HG03439 (cell line): Measurements from ENCODE around the gene QPRT.
"Not testable (repeated sequence)": the region's sequence is repeated elsewhere in the genome, so short reads cannot be mapped to it uniquely, and the experiment has no call there.

Source experiments
- ATAC-seq: cut with Tn5 transposase; IDR thresholded peaks from one replicate; pipeline ENCODE4 v1.9.1; 2021; ENCODE audit warnings: mild to moderate bottlenecking, moderate library complexity; ENCODE audit not compliant: unreplicated experiment

Gene QPRT

DNA sequence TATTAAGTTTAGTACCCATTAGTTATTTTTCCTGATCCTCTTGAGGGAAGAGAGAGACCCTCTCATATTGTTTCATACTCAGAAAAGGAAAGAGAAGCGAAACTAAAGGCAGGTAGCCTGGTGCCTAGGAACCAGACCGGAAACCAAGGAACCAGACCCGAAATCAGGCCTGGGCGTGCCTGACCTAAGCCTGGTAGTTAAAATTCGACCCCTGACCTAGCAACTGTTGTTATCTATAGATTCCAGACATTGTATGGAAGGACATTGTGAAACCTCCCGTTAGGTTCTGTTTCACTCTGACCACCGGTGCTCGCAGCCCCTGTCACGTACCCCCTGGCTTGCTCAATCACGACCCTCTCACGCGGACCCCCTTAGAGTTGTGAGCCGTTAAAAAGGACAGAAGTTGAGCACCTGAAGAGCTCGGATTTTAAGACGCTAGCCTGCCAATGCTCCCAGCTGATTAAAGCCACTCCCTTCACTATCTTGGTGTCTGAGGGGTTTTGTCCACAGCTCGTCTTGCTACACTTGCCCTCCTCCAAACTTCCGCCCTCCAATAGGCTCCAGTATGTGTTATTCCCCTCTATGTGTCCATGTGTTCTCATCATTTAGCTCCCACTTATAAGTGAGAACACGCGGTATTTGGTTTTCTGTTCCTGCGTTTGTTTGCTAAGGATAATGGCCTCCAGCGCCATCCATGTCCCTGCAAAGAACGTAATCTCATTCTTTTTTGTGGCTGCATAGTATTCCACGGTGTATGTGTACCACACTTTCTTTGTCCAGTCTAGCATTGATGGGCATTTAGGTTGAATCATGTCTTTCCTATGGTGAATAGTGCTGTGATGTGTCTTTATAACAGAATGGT is 10.7 kb downstream of the QPRT start:
- not testable (repeated sequence) for ATAC-seq

DNA sequence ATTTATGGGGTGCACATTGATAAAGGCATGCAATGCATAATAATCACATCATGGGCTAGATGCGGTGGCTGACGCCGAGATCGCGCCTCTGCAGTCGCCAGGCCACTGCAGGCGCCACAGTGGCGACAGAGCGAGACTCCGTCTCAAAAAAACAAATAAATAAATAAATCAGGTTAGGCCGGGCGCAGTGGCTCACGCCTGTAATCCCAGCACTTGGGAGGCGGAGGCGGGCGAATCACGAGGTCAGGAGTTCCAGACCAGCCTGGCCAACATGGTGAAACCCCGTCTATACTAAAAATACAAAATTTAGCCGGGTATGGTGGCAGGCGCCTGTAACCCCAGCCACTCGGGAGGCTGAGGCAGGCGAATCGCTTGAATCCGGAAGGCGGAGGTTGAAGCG is 13.6 kb downstream of the QPRT start:
- not testable (repeated sequence) for ATAC-seq

DNA sequence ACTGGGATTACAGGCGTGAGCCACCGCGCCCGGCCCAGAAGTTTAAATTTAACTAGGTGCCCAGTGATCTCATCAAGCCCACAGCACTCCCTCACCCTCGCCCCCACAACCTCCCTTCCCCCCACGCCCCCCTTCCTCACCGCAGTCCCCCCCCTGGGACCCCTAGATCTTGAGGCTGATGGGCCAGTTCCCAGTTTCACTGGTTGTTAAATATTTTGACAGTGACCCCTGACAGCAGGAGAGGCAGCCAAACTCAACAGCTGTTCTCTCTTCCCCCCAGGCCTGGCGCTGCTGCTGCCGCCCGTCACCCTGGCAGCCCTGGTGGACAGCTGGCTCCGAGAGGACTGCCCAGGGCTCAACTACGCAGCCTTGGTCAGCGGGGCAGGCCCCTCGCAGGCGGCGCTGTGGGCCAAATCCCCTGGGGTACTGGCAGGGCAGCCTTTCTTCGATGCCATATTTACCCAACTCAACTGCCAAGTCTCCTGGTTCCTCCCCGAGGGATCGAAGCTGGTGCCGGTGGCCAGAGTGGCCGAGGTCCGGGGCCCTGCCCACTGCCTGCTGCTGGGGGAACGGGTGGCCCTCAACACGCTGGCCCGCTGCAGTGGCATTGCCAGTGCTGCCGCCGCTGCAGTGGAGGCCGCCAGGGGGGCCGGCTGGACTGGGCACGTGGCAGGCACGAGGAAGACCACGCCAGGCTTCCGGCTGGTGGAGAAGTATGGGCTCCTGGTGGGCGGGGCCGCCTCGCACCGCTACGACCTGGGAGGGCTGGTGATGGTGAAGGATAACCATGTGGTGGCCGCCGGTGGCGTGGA is 15.6 kb downstream of the QPRT start:
- no peak for ATAC-seq

DNA sequence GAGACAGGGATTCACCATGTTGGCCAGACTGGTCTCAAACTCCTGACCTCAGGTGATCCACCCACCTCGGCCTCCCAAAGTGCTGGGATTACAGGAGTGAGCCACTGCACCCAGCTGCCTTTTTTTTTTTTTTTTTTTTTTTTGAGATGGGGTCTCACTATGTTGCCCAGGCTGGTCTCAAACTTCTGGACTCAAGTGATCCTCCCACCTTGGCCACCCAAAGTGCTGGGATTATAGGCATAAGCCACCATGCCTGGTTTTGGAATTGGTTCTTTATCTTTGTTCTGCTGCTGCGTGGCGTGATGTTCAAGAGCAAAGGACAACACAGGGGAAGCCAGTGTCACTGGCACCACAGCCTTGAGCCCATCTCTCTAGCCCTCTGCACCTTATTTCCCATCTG is 16.7 kb downstream of the QPRT start:
- ATAC-seq, result not testable (repeated sequence)

DNA sequence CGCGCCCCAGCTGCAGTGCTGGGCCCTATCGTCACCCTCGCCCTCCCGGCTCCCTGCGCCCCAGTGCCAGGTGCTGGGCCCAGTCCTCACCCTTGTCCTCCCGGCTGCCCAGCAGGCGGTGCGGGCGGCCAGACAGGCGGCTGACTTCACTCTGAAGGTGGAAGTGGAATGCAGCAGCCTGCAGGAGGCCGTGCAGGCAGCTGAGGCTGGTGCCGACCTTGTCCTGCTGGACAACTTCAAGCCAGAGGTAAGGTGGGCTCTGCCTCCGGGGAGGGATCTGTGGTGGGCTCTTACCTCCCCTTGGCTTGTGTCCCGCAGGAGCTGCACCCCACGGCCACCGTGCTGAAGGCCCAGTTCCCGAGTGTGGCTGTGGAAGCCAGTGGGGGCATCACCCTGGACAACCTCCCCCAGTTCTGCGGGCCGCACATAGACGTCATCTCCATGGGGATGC is 17.9 kb downstream of the QPRT start:
- ATAC-seq, result no peak

DNA sequence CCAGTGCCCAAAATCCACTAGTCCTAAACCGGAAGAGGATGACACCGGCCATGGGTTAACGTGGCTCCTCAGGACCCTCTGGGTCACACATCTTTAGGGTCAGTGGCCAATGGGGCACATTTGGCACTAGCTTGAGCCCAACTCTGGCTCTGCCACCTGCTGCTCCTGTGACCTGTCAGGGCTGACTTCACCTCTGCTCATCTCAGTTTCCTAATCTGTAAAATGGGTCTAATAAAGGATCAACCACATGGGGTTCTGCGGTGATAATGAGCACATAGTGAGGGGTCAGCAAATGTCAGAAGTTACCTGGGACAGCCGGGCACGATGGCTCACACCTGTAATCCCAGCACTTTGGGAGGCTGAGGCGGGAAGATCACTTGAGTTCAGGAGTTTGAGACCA is 18.4 kb downstream of the QPRT start:
- ATAC-seq, result no peak

DNA sequence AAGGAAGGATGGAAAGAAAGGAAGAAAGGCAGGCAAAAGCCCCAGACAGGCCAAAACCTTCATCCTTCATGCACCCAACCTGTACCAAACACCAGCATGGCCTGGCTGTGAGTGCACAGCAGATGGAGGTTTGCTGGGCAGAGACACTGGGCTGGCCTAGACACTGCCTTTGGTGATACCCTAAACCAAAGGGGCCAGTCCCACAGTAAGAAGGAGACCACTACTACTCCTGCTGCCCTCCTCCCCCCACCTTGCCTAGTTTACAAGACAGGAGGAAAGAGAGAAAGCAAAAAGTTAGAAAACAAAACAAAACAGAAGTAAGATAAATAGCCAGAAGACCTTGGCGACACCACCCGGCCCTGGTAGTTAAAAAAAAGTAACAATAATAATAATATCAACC is 19.1 kb downstream of the QPRT start:
- no peak for ATAC-seq

DNA sequence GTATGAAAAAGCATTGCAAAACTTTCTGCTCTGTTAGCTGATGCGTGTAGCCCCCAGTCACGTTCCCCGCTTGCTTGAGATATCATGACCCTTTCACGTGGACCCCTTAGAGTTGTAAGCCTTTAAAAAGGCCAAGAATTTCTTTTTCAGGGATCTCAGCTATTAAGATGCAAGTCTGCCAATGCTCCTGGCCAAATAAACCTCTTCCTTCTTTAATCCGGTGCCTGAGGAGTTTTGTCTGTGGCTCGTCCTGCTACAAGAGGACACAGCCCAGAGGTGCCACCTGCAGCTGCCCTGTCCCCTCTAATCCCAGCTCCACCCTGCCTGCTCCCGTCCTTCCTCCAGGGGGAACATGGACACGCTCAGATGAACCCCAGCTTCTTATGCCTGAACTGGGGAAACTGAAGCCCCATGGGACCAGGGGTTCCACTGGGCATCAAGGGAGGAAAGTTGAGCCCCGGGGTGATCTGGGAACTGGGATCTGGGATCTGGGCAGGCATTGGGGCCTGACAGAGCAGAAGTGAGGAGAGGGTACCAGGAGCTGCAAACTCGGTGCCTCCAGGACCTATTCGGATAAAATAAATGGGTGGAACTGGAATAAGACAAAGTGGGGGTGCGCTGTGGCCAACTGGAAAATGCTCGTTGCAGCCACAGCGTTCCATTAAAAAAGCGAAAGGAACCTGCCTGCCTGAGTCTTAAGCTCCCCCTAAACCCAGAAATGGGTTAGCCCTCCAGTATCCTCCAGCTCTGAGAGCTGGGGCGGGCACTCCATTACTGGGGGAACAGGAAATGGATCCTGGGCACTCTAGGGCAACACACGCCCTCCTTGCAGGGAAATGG is 19.7 kb downstream of the QPRT start:
- ATAC-seq, result no peak

DNA sequence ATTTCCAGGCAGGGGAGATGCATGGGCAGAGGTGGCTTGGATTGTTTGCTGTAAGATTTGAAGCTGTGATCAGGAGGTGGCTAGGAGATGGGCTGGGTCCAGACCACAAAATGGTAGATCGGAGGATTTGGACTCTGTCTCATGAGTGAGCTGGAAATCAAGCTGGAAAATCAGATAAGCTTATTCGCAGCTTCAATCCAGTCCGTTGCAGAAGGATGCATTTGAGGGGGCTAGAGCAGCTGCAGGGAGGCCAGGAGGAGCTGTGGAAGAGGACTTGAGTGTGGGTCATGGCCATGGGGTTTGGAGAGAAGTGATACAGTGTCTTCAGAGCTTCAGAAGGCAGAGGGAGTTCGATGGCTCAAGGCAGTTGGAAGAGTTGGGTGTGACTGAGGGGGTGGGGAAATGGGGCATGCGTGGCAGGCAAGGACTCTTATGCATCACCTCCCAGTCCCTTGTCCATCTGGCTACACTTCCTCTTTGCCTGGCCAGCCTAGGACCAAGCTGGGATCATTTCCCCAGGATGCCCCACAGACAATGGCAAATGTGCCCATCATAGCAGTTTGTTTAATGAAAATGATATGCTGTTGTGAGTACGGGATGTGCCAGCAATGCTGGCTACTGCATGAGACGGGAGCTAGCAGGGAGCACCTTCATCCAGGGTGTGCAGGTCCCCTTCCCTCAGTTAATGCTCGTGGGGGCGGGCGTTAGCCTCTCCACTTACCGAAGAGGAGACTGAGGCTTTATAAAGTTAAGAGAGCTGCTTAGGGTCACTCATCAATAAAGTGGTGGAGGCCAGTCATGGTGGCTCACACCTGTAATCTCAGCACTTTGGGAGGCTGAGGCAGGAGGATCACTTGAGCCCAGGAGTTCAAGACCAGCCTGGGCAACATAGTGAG is 20.6 kb downstream of the QPRT start:
- no peak for ATAC-seq

DNA sequence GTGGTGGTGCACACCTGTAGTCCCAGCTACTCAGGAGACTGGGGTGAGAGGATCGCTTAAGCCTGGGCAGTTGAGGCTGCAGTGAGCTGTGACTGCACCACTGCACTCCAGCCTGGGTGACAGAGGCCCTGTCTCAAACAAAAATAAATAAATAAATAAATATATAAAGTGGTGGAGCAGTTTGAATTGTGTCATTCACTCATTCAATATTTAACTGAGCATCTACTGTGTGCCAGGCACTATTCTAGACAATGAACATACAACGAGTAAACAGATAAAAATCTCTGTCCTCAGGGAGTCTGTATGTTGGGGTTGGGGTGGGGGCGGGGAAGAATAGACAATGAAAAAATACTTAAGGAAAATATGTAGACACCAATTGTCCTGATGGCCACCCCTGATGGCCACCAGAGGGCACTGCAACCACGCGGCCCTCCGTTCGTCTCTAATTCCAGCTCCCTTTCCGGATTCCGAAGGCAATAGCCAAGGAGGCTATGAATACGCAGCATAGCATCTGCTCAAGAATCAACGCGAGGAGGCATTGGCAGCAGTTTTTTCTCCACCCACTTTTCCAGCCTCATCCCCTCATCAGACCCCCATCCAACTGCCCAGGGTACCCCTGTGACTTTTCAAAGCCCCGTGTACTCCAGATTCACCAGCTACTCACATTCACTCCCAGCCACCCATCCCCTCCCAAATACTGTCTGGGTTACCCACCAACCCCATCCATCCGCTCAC is 21.4 kb downstream of the QPRT start:
- ATAC-seq, result no peak

DNA sequence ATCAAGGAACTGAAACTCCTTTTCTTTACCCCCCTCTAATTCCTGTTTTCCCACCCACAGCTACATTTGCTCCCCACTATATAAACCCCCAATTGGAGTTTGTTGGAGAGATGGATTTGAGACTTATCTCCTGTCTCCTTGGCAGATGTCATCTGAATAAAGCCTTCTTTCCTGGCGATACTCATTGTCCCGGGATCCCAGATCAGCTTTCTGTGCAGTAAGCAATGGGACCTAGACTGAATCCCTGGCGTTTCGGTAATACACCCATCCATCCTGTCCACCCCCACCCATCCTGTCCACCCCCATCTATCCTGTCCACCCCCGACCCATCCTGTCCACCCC is 22.2 kb downstream of the QPRT start:
- no peak for ATAC-seq

DNA sequence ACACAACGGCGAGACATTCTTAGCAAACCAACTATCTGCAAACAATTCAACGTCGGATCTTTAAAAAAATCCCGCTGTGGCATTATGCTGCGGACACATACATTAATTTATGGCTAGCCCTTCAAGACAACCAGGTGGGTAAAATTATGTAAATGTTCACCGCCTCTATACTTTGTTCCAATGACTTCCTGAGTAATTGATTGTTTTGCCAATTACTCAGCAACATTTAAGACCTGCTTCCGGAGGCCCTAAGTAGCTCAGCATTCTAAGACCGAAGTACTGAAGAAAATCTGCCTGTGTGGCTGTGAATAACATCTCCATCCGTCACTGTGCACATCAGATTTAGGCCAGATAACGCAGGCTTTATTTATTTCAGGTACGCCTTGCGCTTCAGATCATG is 23.3 kb downstream of the QPRT start:
- peak; percentile 10 for ATAC-seq

DNA sequence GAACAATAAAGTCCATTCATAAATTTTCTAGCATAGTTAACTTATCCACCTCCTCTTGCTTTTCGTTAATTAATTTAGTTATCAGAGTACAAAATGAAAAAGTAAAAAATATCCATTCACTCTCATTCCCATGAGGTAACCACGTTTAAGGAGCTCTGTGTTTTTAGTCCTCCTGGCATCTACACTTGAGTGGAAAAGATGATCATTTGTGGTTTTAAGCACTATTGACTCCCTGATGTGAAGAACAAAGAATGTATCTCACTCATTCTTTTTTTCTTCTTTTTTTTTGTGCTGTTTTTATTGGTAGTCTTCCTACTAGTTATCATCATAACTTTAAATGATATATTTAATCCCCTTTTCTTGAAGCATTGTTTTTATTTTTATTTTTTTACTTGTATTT is 26.1 kb downstream of the QPRT start:
- no peak for ATAC-seq

DNA sequence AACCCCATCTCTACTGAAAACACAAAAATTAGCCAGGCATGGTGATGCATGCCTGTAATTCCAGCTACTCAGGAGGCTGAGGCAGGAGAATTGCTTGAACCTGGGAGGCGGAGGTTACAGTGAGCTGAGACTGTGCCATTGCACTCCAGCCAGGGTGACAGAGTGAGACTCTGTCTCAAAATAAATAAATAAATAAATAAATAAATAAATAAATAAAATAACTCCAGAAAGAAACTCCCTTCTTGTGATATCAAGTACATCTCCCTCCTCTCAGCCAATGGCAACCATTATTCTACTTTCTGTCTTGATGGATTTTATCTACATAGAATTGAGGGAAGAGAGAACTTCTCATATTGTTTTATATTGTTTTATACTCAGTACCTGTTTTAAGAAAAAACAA is 28.2 kb downstream of the QPRT start:
- not testable (repeated sequence) for ATAC-seq

DNA sequence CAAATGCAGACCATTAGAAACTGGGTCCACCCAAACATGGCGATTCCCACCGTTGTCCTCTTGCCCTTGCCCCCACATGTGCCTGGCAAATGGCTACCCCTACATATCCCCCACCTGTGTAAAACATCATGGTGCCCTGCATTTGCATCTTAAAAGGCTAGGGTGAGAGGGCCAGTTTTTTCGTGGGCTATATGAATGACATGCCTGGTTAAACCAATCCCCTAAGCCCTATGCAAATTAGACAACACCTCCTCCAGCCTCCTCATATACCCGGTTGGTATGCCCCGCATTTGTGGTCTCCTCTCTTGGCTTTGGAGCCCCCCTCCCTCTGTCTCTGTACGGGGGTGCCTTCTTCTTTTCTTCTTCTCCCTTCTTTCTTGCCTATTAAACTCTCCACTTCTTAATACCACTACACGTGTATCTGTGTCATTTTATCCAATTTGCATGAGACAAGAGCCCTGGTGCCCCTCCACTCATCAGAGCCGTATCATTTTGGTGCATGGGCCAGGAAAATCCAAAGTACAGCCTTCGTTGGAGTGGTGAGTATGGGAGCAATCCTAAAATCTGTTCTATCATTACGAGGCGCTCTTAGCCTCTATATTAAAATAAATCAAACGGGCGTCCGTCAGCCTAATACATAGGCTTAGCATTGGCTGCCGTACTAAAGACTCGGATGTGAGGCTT is 30.1 kb downstream of the QPRT start:
- ATAC-seq, result no peak

DNA sequence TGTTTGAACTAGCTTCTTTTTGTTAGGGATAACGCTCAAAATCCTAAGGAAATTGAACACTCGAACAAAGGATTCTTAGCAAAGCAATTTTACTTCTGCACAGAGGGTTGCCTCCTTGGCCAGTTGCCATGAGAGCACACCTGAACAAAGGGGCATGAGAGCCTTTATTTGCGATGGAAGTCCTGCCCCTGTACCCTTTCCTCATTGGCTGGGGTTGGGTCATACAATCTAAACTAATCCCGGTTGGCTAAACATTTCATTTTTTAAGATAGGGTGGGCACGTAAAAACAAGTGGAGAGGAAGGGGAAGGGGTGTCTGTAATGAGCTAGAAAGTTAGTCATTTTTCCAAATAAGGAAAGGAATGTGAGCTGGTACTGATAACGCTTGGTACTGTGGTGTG is 30.7 kb downstream of the QPRT start:
- not testable (repeated sequence) for ATAC-seq

DNA sequence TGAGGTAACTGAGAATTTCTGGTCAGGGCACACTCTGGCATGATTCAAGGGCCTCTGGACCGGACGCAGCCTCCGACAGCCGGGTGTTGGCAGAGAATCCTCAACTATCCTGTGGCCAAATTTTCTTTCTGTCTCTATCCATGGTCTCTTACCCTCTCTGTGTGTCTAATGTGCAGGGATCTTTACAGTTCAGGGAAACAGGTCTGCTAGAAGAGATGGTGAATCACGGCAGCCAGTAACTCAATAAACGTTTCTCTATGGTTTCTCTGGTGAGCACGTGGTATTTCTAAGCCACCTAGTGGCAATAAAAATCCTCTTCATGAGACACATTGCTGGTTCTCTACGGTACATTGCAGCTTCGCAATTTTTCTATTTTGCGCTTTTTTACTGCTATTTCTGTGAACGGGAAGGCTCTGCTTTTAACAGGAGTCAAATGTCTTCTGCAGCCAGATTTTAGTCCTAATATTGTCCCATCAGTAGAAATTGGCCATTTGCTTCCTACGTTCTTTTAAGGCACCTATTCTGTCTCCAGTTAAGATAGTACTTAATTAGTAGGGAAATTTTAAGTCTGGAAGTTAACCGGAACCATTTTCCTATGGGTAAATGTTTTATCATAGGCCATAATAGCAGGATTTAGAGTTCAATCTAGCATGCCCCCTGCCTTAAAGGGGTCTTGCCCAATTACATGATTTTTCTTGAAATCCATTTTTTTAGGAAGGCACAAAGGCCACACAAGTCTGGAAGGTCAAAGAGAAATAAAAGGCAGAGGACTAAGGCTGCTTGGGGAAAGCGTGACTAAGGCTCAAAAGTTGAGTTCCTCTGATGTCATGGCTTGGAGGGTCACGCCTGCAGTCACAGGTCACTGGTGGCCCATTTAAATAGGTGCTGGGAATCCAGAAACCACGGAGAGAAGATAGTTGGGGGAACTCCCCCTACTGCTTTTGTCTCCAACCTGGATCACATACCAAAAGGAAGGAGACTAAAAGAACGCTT is 31.5 kb downstream of the QPRT start:
- no peak for ATAC-seq

DNA sequence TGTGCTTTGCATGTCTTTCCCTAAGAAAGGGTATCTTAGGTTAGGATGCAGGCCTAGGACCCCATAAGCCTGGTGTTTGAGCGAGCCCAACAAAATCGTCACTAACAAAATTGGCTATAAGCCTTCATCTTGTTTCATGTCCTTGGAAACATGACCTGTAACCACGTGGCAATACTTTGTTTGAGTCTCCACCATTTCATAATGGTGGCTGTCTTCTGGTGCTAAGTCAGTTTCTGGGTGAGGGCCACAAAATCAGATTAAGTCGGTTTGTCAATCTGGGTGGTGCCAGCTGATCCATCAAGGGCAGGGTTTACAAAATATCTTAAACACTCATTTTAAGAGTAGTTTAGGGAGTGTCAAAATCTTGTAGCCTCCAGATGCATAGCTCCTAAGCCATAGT is 33.8 kb downstream of the QPRT start:
- ATAC-seq, result no peak
